HEK293 (cell line): ENCODE data around the gene SUSD2.
A peak's percentile ranks its signal among the peaks of the same experiment; 100 is the strongest.

Source experiments
- MZF1 ChIP-seq: fragments of 450-650 bp; formaldehyde crosslinking; IDR thresholded peaks from 2 replicates; pipeline ENCODE4 v1.5.1; 2017; ENCODE audit warnings: missing biosample characterization, missing genetic modification characterization, borderline replicate concordance
- PRDM1 ChIP-seq: fragments of 450-650 bp; formaldehyde crosslinking; IDR thresholded peaks from 2 replicates; pipeline ENCODE4; 2016; ENCODE audit warnings: missing biosample characterization, missing genetic modification characterization
- REST ChIP-seq: fragments of 450-650 bp; formaldehyde crosslinking; IDR thresholded peaks from 2 replicates; pipeline ENCODE4 v1.5.1; 2016; ENCODE audit warnings: missing biosample characterization, missing genetic modification characterization
- YY1 ChIP-seq: fragments of 450-650 bp; formaldehyde crosslinking; IDR thresholded peaks from 2 replicates; pipeline ENCODE4 v1.5.1; 2018; ENCODE audit warnings: missing biosample characterization, missing genetic modification characterization
- ZBTB10 ChIP-seq: fragments of 450-650 bp; formaldehyde crosslinking; IDR thresholded peaks from 2 replicates; pipeline ENCODE4 v1.5.1; 2016; ENCODE audit warnings: missing biosample characterization, missing genetic modification characterization
- ZBTB17 ChIP-seq: fragments of 450-650 bp; formaldehyde crosslinking; IDR thresholded peaks from 2 replicates; pipeline ENCODE4 v1.5.1; 2016; ENCODE audit warnings: missing biosample characterization, missing genetic modification characterization
- ZBTB8A ChIP-seq: fragments of 450-650 bp; formaldehyde crosslinking; IDR thresholded peaks from 2 replicates; pipeline ENCODE4 v1.5.1; 2016; ENCODE audit warnings: missing biosample characterization, missing genetic modification characterization
- ZFP41 ChIP-seq: fragments of 450-650 bp; formaldehyde crosslinking; IDR thresholded peaks from 2 replicates; pipeline ENCODE4 v1.5.1; 2016; ENCODE audit warnings: missing biosample characterization, missing genetic modification characterization, borderline replicate concordance
- ZNF112 ChIP-seq: fragments of 450-650 bp; formaldehyde crosslinking; IDR thresholded peaks from 2 replicates; pipeline ENCODE4 v1.5.0; 2017; ENCODE audit warnings: missing biosample characterization, missing genetic modification characterization
- ZNF214 ChIP-seq: fragments of 450-650 bp; formaldehyde crosslinking; IDR thresholded peaks from 2 replicates; pipeline ENCODE4 v1.5.1; 2017; ENCODE audit warnings: missing biosample characterization, mild to moderate bottlenecking, missing genetic modification characterization, borderline replicate concordance
- ZNF23 ChIP-seq: fragments of 450-650 bp; formaldehyde crosslinking; IDR thresholded peaks from 2 replicates; pipeline ENCODE4 v1.5.1; 2016; ENCODE audit warnings: missing biosample characterization, missing genetic modification characterization, borderline replicate concordance
- ZNF248 ChIP-seq: fragments of 450-650 bp; formaldehyde crosslinking; IDR thresholded peaks from 2 replicates; pipeline ENCODE4 v1.5.1; 2017; ENCODE audit warnings: missing biosample characterization, missing genetic modification characterization
- ZNF341 ChIP-seq: fragments of 450-650 bp; formaldehyde crosslinking; IDR thresholded peaks from 2 replicates; pipeline ENCODE4; 2016; ENCODE audit warnings: low read depth, missing biosample characterization, missing genetic modification characterization
- ZNF391 ChIP-seq: fragments of 450-650 bp; formaldehyde crosslinking; IDR thresholded peaks from 2 replicates; pipeline ENCODE4 v1.5.1; 2016; ENCODE audit warnings: low read depth, missing biosample characterization, missing genetic modification characterization, borderline replicate concordance
- ZNF48 ChIP-seq: fragments of 450-650 bp; formaldehyde crosslinking; IDR thresholded peaks from 2 replicates; pipeline ENCODE4 v1.5.1; 2016; ENCODE audit warnings: missing biosample characterization, missing genetic modification characterization
- ZNF549 ChIP-seq: fragments of 450-650 bp; IDR thresholded peaks from 2 replicates; pipeline ENCODE4 v1.5.1; 2018; ENCODE audit warnings: missing biosample characterization, missing genetic modification characterization, mild to moderate bottlenecking, inconsistent platforms, moderate library complexity
- ZNF626 ChIP-seq: fragments of 450-650 bp; sonication (Bioruptor Pico); formaldehyde crosslinking; IDR thresholded peaks from 2 replicates; pipeline ENCODE4 v1.5.1; 2018; ENCODE audit warnings: missing biosample characterization, missing genetic modification characterization, inconsistent platforms
- ZNF654 ChIP-seq: fragments of 450-650 bp; formaldehyde crosslinking; IDR thresholded peaks from 2 replicates; pipeline ENCODE4 v1.5.1; 2016; ENCODE audit warnings: low read depth, missing biosample characterization, missing genetic modification characterization
- ZNF701 ChIP-seq: fragments of 450-650 bp; formaldehyde crosslinking; IDR thresholded peaks from 2 replicates; pipeline ENCODE4 v1.5.1; 2016; ENCODE audit warnings: missing biosample characterization, missing genetic modification characterization
- ZNF707 ChIP-seq: fragments of 450-650 bp; formaldehyde crosslinking; IDR thresholded peaks from 2 replicates; pipeline ENCODE4 v1.5.1; 2016; ENCODE audit warnings: missing biosample characterization, missing genetic modification characterization
- ZNF777 ChIP-seq: fragments of 450-650 bp; formaldehyde crosslinking; IDR thresholded peaks from 2 replicates; pipeline ENCODE4 v1.5.1; 2017; ENCODE audit warnings: missing biosample characterization, missing genetic modification characterization, borderline replicate concordance
- ZSCAN5A ChIP-seq: fragments of 450-650 bp; formaldehyde crosslinking; IDR thresholded peaks from 2 replicates; pipeline ENCODE4 v1.5.1; 2016; ENCODE audit warnings: missing biosample characterization, missing genetic modification characterization
- TF ChIP-seq, protein P1 (sequence below): fragments of 450-650 bp; formaldehyde crosslinking; IDR thresholded peaks from 2 replicates; pipeline ENCODE4 v1.5.1; 2016; ENCODE audit warnings: missing biosample characterization, missing genetic modification characterization
- TF ChIP-seq, protein P2 (sequence below): fragments of 450-650 bp; formaldehyde crosslinking; IDR thresholded peaks from 2 replicates; pipeline ENCODE4 v1.5.1; 2016; ENCODE audit warnings: missing biosample characterization, missing genetic modification characterization, borderline replicate concordance
- TF ChIP-seq, protein P3 (sequence below): fragments of 450-650 bp; IDR thresholded peaks from 2 replicates; pipeline ENCODE4 v1.5.1; 2018; ENCODE audit warnings: missing biosample characterization, mild to moderate bottlenecking, missing genetic modification characterization

SUSD2 gene

DNA sequence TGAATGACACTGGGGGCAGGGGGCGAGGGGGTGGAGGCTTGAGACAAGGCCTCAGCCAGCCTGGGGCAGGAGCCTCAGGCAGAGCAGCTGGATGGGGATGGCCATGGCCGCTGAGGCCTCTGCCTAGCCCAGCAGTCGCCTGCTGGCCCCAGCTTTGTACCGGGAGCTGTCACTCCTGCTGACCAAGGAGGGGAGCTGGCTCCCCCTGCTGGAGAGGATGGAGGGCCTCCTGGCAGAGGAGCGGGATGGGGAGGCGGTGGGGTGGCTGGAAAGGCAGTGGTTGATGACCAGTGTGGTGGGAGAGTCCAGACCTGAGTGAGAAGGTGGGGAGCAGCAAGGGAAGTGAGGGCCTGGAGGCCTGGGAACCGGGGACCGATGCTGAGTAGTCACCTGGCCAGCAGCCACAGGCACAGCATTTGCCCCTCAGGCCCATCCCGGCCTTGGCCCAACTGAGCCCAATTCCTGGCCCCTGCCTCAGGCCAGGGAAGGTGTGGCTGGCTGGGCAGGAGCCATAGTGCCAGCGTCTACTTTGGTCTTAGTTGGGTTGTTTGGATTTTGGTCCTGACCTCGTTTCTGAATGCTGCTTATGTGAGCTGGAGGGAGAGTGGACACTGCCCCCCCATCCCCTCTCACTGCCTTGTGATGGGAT is 6.0 kb upstream of the SUSD2 start (continued):
- TF ChIP-seq, protein P1, sequence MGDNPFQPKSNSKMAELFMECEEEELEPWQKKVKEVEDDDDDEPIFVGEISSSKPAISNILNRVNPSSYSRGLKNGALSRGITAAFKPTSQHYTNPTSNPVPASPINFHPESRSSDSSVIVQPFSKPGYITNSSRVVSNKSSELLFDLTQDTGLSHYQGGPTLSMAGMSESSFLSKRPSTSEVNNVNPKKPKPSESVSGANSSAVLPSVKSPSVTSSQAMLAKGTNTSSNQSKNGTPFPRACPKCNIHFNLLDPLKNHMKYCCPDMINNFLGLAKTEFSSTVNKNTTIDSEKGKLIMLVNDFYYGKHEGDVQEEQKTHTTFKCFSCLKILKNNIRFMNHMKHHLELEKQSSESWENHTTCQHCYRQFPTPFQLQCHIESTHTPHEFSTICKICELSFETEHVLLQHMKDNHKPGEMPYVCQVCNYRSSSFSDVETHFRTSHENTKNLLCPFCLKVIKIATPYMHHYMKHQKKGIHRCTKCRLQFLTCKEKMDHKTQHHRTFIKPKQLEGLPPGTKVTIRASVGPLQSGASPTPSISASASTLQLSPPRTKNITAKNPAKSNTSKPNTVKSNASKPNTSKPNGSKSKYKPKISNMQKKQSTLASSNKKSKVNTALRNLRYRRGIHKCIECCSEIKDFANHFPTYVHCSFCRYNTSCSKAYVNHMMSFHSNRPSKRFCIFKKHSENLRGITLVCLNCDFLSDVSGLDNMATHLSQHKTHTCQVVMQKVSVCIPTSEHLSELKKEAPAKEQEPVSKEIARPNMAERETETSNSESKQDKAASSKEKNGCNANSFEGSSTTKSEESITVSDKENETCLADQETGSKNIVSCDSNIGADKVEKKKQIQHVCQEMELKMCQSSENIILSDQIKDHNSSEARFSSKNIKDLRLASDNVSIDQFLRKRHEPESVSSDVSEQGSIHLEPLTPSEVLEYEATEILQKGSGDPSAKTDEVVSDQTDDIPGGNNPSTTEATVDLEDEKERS (tag by site-specific recombination) = no peak
- TF ChIP-seq ZNF48 (tag by site-specific recombination) = no peak
- no peak; the same call in 1 of the 2 replicates for TF ChIP-seq ZBTB10 (tag by site-specific recombination)
- TF ChIP-seq, protein P2, sequence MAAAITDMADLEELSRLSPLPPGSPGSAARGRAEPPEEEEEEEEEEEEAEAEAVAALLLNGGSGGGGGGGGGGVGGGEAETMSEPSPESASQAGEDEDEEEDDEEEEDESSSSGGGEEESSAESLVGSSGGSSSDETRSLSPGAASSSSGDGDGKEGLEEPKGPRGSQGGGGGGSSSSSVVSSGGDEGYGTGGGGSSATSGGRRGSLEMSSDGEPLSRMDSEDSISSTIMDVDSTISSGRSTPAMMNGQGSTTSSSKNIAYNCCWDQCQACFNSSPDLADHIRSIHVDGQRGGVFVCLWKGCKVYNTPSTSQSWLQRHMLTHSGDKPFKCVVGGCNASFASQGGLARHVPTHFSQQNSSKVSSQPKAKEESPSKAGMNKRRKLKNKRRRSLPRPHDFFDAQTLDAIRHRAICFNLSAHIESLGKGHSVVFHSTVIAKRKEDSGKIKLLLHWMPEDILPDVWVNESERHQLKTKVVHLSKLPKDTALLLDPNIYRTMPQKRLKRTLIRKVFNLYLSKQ (tag by site-specific recombination) = no peak
- TF ChIP-seq ZNF23 (tag by site-specific recombination) = no peak
- TF ChIP-seq ZNF707 = no peak
- no peak for TF ChIP-seq ZNF626 (tag by site-specific recombination)
- TF ChIP-seq MZF1 = no peak
- TF ChIP-seq REST (tag by site-specific recombination) = no peak
- peak; percentile 46 for TF ChIP-seq ZBTB17
- no peak for TF ChIP-seq YY1
- peak; percentile 79 for TF ChIP-seq ZNF654 (tag by site-specific recombination)
- no peak for TF ChIP-seq ZNF112 (tag by site-specific recombination)
- TF ChIP-seq ZNF701 (tag by site-specific recombination) = no peak
- no peak for TF ChIP-seq ZNF391 (tag by site-specific recombination)
- TF ChIP-seq ZNF248 (tag by site-specific recombination) = no peak
- TF ChIP-seq PRDM1 (tag by site-specific recombination) = no peak
- no peak for TF ChIP-seq ZSCAN5A (tag by site-specific recombination)
- TF ChIP-seq ZNF341 (tag by site-specific recombination) = peak; percentile 88
- TF ChIP-seq ZFP41 (tag by site-specific recombination) = no peak
- no peak for TF ChIP-seq ZNF777 (tag by site-specific recombination)
- no peak for TF ChIP-seq ZBTB8A
- TF ChIP-seq ZNF214 (tag by site-specific recombination) = no peak
- no peak for TF ChIP-seq ZNF549 (tag by site-specific recombination)
- TF ChIP-seq, protein P3, sequence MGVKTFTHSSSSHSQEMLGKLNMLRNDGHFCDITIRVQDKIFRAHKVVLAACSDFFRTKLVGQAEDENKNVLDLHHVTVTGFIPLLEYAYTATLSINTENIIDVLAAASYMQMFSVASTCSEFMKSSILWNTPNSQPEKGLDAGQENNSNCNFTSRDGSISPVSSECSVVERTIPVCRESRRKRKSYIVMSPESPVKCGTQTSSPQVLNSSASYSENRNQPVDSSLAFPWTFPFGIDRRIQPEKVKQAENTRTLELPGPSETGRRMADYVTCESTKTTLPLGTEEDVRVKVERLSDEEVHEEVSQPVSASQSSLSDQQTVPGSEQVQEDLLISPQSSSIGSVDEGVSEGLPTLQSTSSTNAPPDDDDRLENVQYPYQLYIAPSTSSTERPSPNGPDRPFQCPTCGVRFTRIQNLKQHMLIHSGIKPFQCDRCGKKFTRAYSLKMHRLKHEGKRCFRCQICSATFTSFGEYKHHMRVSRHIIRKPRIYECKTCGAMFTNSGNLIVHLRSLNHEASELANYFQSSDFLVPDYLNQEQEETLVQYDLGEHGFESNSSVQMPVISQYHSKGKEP (tag by site-specific recombination) = no peak
